Stimulated activated CD8-positive, alpha-beta memory T cell treated with anti-CD3 and anti-CD28 coated beads, Interleukin-15, amount 100 ng/mL, for 1 hour (primary cell): Measurements from ENCODE around the gene FBXO8.
"Not testable (repeated sequence)": the region's sequence is repeated elsewhere in the genome, so short reads cannot be mapped to it uniquely, and the experiment has no call there.

ENCODE experiments used
- DNase-seq: peaks from one replicate; pipeline ENCODE4 v3.0.0-alpha.2; 2020; ENCODE audit warnings: low read depth

FBXO8 gene, protein sequence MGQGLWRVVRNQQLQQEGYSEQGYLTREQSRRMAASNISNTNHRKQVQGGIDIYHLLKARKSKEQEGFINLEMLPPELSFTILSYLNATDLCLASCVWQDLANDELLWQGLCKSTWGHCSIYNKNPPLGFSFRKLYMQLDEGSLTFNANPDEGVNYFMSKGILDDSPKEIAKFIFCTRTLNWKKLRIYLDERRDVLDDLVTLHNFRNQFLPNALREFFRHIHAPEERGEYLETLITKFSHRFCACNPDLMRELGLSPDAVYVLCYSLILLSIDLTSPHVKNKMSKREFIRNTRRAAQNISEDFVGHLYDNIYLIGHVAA

GRCh38 chr4:174283507-174284471, at the start of gene FBXO8, which contains the start of gene CEP44:
Gene FBXO8, minus strand, starts transcription at chr4:174283667. Its CDS starts 20,575 bp downstream, at chr4:174263092.
Gene CEP44, plus strand, starts transcription at chr4:174283911. Its CDS starts 15,211 bp downstream, at chr4:174299122.
- peak; percentile 32 for DNase-seq

GRCh38 chr4:174332741-174333493, 49.5 kb upstream of the FBXO8 start:
- no peak for DNase-seq

GRCh38 chr4:174324725-174325124, 41.3 kb upstream of the FBXO8 start:
- no peak for DNase-seq

- no peak for DNase-seq
Measured at GRCh38 chr4:174324236-174324635, 40.8 kb upstream of the FBXO8 start.

DNA sequence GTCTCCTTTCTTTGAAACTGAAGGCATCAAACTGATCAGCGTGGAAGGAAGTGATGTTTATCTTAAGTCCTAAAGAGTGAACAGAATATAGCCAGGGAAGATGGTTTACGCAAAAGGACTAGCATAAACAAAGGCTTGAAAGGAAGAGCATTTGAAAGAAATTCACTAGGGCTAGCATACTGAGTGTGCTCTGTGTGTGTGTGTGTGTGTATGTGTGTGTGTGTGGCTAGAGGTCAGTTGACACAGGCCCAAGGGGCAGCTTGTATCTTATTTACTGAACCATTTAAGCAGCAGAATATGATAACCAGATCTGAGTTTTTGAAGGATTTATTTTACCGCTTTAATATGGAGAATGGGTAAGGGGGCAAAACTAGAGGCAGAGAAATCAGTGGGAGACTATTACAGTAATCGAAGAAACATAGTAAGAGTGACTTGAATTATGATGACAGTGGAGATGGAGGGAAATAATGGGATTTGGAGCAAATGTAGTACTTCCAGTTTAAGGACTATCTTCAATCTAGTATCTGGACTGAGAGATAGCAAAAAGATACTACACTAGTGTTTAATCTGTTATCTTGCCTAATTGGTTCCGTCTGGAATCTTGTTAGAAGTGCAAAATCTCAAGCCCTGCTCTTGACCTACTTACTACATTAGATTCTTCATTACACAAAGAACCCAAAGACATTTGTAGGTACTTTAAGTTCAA, 37.2 kb upstream of the FBXO8 start:
- no peak for DNase-seq

GRCh38 chr4:174318829-174319764, 35.6 kb upstream of the FBXO8 start:
- no peak for DNase-seq

GRCh38 chr4:174317531-174317930, 34.1 kb upstream of the FBXO8 start:
- no peak for DNase-seq

- DNase-seq = no peak
Measured at GRCh38 chr4:174316954-174317353, 33.5 kb upstream of the FBXO8 start.

- no peak for DNase-seq
Measured at GRCh38 chr4:174316546-174316945, 33.1 kb upstream of the FBXO8 start.

DNA sequence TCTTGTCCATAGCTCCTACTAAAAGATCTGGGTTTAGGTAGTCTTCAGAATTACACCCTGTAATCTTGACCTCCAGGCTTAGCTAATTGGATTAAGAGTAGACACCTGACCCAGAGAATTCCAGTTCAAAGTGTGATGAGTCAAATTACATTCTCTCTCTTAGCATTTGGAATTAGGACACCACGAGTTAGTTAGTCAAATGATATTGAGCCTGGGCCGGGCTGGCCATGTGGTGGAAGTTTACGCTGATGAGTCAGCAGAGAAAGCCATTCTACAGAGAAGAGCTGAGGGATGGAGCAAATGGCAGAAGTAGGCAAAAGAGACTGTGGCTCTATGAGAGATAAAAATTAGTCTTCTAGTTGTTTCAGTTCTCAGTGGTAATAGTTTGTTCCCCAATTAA, 31.3 kb upstream of the FBXO8 start:
- no peak for DNase-seq

DNA sequence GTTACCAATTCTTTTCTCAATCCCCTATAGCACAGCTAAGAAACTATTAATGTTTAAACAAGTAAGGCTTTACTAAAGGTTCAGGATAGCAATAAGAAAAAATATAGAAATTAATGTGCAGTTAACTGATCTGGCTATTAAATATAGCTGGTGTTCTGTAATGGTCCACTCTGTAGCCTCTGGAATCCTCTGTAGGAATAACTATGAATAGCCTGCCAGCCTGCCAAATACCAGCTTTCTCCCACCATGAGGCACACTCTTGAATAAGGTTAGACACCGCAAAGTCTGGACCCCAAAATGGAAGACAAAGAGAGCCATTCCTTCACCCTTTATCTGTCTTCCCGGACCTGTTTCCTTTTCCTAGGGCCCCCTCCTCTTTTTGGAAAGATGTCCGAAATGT, 30.8 kb upstream of the FBXO8 start:
- DNase-seq = no peak

GRCh38 chr4:174312993-174313392, 29.5 kb upstream of the FBXO8 start:
- DNase-seq = no peak

DNA sequence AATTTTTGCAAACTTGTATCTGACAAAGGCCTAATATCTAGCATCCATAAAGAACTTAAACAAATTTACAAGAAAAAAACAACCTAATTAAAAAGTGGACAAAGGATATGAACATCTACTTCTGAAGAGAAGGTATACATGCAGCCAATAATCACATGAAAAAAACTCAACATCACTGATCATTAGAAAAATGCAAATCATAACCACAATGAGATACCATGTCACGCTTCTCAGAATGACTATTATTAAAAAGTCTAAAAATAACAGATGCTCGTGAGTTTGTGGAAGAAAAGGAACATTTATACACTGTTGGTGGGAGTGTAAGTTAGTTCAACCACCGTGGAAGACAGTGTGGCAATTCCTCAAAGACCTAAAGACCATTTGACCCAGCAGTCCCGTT, 24.2 kb upstream of the FBXO8 start:
- no peak for DNase-seq

- no peak for DNase-seq
Measured at GRCh38 chr4:174305961-174306360, 22.5 kb upstream of the FBXO8 start.

DNA sequence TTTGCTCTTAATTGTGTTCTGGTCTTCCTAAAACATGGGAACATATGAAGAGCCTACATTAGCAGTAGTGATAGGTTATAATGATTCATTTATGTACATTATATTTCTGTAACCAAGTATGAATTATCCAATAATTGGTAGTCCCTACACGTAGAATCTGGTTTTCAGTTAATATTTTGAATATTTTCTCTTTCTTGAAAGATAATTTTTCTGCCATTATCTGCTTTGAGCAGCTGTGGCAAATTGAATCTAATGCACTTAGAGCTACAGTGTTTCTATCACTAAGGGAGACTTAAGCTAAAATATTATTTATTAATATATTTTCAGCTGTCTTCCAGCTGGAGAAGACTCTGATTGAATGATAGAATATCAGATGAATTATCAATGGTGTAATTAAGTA, 21.2 kb upstream of the FBXO8 start:
- no peak for DNase-seq

- no peak for DNase-seq
Measured at GRCh38 chr4:174303687-174304086, 20.2 kb upstream of the FBXO8 start.

DNA sequence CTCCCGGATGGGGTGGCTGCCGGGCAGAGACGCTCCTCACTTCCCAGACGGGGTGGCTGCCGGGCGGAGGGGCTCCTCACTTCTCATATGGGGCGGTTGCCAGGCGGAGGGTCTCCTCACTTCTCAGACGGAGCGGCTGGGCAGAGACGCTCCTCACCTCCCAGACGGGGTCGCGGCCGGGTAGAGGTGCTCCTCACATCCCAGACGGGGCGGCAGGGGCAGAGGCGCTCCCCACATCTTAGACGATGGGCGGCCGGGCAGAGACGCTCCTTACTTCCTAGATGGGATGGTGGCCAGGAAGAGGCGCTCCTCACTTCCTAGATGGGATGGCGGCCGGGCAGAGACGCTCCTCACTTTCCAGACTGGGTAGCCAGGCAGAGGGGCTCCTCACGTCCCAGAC, 11.7 kb upstream of the FBXO8 start:
- not testable (repeated sequence) for DNase-seq

GRCh38 chr4:174294641-174295040, 11.2 kb upstream of the FBXO8 start:
- DNase-seq = not testable (repeated sequence)

GRCh38 chr4:174292473-174292872, 9.0 kb upstream of the FBXO8 start:
- no peak for DNase-seq

DNA sequence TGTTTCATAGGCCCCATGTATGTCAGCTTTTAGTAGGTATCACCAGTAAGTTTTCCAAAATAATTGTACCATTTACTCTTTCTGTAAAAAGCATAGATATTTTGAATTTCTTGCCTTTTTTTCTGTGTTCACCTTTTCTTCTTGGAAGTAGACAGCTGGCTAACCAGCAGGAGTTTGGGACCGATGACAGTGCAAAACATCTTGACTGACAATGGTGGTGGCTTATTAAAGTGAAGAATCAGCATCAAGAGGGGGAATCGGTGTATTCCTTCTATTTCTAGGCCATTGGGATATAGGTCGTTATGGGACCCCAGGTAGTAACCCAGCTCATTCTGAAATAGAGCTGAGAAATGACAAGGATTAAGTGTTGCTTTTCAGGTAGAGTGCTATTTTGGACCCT, 3.4 kb upstream of the FBXO8 start:
- DNase-seq = no peak
